Epithelial cell of prostate (primary cell): Measurements from ENCODE around the gene ATF6.
"Not testable (repeated sequence)": the region's sequence is repeated elsewhere in the genome, so short reads cannot be mapped to it uniquely, and the experiment has no call there.

Experiments used
- DNase-seq: peaks from one replicate; pipeline ENCODE4 v3.0.0-alpha.2; 2011; ENCODE audit warnings: low read depth, low spot score
- H3K27ac ChIP-seq: fragments of 450-650 bp; 2 replicates; pipeline ENCODE4 v1.5.1; 2017; ENCODE audit warnings: mild to moderate bottlenecking

ATF6 gene

DNA sequence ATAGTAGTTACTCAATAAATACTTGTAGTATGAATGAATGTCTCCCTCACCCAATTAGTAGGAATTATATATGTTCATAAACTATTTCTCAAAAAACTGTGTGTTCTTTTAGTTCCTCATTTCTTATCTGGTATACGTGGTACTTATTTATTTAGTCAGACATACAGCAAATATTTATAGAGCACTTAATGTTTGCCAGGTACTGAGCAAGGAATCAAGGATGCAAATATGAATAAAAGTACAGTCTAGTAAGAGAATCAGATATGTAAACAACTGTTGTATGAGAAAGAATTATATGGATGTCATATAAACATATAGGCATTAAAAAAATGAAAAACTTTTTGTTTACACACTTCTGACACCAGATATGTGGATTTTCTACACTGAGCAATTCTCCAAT is 58.5 kb downstream of the ATF6 start:
- no peak overlapping the region for H3K27ac ChIP-seq
- no peak for DNase-seq

DNA sequence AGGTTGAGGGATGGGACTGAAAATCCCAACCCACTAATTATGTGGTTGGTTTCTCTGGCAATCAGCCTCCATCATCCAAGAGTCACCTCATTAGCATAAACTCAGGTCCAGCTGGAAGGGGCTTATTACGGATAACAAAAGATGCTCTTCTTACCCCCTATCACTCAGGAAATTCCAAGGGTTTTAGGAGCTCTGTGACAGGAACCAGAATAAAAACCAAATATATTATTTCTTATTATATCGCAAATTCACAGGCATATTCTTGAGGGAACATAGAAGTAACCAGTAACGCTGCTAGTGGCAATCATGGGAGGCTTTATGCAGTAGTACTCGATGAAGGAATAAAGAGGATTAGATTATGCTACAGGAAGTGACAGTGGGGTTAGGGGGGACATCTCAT is 59.7 kb downstream of the ATF6 start:
- no peak for DNase-seq
- no peak overlapping the region for H3K27ac ChIP-seq

DNA sequence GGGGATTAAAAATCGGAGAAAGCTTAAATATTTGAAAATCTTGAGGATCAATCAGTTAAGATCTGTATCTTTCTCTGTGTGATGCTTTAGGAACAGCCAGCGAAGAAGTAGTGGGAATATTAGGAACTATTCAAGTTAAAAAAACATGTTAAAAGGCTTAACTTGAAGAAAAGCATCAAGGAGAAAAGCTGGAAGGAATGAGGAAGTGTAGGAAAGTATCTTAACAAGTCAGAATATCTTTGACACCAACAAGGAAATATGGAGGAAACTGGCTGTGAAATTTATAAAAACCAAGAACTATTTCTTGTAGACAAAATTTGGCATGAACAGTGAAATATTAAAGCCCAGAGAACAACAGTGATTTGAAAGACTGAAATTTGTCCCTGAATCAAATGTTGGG is 60.4 kb downstream of the ATF6 start:
- no peak overlapping the region for H3K27ac ChIP-seq
- DNase-seq: no peak

DNA sequence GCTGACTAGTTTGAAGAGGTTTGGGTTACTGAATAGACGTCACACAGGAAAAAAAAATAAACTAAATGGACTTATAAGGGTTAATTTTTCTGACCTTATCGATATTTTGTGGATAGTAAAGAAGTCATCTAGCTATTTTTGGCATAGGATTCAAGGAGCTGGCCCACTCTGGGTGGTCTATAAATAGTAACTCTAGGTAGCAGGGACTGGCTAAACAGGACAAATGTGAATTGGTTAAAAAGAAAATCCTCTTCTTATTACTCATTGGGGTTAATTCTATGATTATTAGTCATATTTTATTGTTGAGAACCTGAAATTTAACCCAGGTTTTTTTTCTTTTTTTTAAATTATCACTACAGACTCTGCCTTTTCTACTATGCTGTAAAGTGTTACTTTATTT is 61.7 kb downstream of the ATF6 start:
- H3K27ac ChIP-seq: no peak overlapping the region
- no peak for DNase-seq

DNA sequence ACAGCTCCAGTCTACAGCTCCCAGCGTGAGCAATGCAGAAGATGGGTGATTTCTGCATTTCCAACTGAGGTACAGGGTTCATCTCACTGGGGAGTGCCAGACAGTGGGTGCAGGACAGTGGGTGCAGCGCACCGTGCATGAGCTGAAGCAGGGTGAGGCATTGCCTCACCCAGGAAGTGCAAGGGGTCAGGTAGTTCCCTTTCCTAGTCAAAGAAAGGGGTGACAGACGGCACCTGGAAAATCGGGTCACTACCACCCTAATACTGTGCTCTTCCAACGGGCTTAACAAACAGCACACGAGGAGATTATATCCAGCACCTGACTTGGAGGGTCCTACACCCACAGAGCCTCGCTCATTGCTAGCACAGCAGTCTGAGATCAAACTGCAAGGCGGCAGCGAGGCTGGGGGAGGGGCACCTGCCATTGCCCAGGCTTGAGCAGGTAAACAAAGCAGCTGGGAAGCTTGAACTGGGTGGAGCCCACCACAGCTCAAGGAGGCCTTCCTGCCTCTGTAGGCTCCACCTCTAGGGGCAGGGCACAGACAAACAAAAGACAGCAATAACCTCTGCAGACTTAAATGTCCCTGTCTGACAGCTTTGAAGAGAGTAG is 66.3 kb downstream of the ATF6 start:
- not testable (repeated sequence) for DNase-seq, H3K27ac ChIP-seq

DNA sequence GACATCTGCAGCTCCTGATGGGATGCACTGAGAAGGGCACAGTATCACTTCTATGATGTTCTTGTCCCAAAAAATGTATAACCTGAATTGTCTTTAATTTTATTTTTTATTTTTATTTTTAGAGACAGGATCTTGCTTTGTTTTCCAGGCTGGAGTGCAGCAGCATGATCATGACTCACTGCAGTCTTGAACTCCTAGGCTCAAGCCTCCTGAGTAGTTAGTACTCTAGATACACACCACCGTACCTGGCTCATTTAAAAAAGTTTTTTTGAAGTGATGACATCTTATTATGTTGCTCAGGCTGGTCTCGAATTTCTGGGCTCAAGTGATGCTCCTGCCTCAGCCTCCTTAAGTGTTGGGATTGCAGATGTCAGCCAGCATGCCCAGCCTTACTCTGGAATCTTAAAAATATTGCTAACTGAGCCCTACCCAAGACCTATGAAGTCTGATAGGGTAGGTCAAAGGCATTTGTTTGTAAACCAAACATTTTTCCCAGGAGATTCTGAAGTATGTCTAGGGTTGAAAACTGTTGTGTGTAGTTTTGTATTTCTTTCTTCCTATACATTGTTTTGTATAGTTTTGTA is 68.9 kb downstream of the ATF6 start:
- H3K27ac ChIP-seq: no peak overlapping the region
- DNase-seq: no peak

DNA sequence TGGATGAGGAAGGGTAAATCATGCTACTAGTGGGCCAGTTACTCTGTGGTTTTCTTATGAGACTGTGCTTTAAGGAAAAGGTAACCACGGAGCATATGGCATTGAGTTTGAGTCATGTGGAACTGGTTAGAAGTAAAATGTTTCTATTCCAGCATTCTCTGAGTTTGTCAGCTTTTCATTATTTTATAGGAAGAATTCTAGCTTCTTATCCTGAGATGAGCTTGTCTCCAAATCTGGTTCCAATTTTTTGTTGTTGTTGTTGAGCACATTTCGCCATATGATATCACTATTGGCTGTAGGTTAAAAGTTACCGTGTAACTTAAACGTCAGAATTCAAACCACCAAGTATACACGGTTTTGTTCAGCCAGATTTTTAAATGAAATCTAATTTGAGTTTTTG is 69.9 kb downstream of the ATF6 start:
- DNase-seq: no peak
- no peak overlapping the region for H3K27ac ChIP-seq

DNA sequence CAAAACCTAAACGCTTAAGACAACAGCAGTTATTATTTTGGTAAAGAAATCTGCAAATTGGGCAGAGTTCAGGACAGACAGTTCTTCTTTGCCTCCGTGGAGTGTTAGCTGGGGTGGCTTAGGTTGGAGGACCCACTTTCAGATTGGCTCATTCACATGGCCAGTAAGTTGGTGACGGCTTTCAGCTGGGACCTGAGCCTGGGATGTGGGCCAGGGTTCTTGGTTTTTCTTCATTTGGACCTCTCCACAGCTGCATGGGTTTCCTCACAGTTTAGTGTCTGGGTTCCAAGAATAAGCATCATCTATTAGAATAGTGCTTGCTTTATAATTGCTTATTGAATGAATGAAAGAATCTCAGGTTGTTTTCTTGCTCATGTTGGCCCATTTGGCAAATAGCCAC is 72.2 kb downstream of the ATF6 start:
- no peak overlapping the region for H3K27ac ChIP-seq
- DNase-seq: no peak

DNA sequence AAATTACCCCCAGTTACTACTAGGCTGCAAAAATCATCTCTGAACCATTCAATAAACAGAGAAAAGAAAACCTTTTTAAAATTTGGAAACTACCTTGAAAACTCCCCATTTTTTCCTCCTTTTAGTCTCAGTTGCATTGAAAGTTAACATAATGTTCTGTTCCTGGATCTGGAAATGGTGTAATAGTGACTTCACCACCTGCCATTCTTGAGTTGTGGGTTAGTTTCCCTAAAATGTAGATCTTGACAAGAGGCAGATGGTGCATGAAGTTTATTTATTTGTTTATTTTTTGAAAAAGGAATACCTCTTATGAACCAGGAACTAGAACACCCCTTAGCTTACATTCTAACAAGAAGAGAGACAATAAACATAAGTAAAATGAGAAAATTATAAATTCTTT is 72.8 kb downstream of the ATF6 start:
- no peak for DNase-seq
- H3K27ac ChIP-seq: no peak overlapping the region

DNA sequence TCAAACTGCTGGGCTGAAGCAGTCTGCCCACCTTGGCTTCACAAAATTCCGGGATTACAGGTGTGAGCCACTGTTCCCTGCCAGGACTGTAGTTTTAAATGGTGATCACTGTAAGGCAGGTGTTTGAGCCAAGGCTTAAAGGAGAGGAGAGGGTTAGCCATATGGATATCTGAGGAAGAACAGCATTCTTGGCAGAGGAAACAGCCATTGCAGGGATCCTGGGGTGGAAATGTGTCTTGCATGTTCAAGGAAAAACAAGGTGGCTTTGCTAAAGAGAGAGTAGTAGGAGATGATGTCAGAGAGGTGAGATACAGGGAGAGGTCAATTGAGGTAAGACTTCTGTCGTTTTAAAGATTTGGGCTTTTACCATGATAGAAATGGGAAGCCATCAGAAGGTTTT is 73.5 kb downstream of the ATF6 start:
- DNase-seq: no peak
- H3K27ac ChIP-seq: no peak overlapping the region

DNA sequence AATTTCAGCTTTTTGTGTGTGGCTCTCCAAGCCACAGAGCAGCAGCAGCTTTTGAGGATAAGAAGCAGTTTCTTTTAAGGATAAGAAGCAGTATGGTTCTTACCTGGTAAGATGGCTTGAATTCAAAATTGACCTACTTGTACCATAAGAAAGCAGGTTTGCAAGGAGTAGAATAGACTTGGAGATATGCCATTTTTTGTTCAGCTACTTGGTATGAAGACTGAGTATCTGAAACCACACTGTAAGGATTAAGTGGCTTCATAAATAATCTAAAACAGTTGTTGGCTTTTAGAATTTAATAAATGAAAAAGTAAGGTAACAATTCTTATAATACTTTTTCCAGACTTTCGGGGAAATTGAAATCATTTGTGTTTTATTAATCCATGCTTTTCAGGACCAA is 74.2 kb downstream of the ATF6 start:
- H3K27ac ChIP-seq: no peak overlapping the region
- no peak for DNase-seq

DNA sequence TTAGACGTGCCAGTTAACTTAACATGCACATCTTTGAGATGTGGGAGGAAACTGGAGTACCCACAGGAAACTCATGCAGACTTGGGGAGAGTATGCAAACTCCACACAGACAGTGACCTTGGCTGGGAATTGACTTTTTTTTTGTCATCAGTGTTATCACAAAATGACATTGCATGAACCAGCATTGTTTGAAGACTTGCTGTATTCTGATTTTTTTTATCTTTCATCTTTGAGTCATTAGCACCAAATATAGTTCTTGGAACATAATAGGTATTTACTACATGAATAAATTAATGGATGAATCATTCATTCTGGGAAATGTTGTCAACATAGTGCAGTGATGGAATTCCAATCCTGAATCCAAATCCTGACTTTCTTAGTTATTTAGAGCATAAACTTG is 77.0 kb downstream of the ATF6 start:
- no peak for DNase-seq
- H3K27ac ChIP-seq: no peak overlapping the region

DNA sequence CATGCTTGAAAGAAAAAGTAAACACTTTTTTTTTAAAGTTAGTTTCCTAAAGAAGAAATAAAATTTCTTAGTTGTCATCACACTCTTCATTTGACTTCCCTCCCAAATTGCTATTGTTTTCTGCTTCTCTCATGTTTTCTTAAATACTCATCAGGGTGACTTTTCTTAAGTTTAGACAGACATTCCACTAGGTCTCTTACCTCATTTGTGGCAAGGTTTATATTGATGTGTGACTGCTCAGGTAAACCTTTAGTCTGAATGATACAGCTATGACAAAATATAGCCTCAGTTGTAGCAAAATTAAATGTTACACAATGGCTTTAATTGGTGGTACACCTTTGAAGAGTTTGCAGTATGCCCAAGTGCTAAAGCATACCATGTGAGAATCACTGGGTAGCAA is 78.6 kb downstream of the ATF6 start:
- H3K27ac ChIP-seq: no peak overlapping the region

DNA sequence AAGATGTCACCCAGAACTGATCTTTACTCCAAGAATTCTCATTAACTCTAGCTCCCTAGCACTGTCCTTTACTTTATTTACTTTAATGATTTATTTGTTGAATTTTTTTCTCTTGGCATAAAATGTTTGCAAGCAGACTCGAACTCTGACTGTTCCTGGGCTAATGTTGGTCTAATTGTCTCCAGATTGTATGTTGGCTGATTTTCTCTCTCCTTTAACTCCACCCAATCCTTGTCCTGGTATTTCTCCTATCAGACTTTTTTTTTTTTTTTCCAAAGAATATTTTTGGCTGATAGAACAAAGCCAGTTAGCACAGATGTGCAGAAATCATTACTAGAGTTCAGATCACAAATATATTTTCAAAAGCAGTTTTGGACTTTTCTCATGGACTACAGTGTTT is 82.6 kb downstream of the ATF6 start:
- H3K27ac ChIP-seq: no peak overlapping the region
- DNase-seq: no peak

More for the DNA sequence above, 78.6 kb downstream of the ATF6 start:
- DNase-seq: no peak

DNA sequence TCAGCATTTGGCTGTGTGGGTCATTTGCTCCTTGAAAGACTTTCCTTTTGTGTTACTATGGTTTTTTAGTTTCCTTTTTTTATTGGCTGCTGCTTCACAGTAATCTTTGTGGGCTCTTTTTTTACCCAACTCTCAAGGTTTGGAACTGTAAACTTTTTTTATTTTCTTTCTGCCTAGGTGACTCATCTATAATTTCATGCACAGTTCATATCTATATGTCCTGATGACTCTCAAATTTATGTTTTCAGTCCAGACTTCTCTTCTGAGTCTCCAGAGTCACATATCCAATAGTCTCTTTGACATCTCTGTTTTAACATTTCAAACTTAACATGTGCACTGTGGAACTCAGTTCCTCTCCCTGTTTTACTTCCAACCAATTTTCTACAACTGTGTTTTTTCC is 83.4 kb downstream of the ATF6 start:
- H3K27ac ChIP-seq: no peak overlapping the region
- DNase-seq: no peak

DNA sequence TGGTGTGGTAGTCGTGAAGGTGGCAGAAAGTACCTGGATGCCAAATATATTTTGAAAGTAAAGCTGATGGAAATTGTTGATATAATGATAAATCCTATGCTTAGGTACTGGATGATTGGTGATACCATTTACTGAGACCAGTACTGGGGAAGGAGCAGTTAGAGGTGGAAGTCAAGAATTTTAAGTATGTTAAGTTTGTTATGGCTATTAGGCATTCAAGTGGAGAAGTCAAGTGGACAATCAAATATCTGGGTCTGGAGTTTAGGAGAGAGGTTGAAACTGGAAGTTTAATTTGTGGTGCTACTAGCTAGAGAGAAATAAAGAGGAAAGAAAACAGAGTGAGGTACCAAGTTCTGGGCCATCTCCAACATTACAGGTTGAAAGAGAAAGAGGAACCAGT is 89.1 kb downstream of the ATF6 start:
- no peak overlapping the region for H3K27ac ChIP-seq
- DNase-seq: no peak

DNA sequence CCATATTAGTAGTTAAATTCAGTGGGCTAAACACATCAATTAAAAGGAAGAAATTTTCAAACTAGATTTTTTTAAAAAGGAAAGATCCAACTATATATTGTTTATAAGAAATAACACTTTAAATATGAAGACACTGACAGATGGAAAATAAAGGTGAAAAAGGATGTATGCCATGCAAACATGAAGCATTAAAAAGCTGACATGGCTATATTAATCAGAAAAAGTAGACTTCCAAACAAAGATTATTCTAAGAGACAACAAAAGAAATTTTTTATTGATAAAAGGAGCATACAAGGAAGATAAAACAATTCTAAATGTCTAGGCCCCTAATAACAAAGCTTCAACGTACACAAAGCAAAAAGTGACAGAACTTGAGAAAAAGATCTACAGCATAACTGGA is 92.2 kb downstream of the ATF6 start:
- no peak overlapping the region for H3K27ac ChIP-seq
- DNase-seq: no peak

DNA sequence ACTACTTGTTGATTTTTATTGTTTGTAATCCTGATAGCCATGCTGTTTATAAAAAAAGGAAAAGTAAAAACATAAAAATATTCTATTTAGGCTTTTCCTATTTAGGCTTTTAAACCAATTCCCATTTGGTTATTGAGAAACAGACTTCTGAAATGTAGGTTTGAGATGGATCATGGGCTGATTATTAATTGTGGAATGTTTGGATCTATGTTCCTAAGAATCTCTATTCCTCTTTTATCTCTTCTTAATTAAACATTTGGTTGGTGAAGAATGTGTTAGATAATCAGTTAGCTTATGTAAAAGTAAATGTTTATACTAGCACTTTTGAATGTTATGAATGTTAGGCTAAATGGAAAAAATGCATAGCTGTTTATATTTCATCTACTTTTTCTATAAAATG is 97.4 kb downstream of the ATF6 start:
- no peak overlapping the region for H3K27ac ChIP-seq
- DNase-seq: no peak

DNA sequence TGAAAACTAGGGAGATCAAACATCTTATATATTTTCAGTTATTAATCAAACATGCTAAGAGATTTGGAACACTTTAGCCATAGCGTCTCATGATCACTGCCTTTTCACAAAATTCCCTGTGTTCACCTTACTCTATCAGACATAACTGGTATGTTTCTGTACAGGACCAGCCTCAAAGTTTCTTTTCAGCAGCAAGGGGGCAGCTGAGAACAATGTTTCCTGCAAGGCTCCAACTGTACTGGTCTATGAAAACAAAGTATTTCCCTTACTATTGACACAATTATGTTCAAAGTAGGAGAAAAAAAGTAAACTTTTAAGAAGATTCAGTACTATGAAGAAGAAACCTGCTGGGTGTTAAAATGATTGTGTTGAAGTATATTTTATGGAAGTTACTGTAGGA is 98.5 kb downstream of the ATF6 start:
- no peak for DNase-seq
- no peak overlapping the region for H3K27ac ChIP-seq

DNA sequence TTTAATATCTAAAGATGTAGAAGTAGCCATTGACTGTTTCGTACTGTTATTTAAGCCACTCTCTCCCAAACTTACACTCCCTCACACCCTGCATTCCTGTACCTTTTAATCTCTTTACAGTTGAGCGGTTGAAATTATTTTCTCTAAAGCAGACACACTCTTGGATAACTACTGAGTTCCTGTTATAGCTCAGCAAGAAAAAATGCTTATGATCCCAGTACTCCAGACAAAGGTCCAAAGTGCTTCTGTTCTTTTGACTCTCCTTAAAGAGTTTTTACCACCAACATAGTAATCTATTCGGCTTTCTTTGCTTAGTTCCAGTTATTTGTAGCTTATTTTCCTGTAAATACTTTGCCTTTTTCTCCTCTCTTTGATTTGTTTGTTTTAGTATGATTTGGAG is 100.1 kb downstream of the ATF6 start:
- no peak overlapping the region for H3K27ac ChIP-seq
- no peak for DNase-seq

DNA sequence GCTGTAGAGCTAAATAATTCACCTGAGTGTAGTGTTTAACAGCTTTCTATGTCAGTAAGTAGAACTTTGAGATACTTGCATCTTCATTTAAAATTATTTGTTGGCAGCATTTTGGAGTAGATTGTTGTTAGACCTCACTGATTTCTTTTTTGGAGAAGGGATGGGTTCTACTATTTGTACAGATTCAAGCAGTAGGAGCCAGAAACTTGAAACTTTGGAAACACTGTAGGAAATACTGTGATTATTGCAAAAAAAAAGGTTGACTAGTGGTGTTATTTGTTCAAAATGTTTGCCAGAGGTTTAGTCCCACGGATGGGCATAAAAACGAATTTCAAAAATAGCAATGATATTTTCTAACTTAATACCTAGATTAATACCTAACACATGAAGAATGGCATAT is 102.7 kb downstream of the ATF6 start:
- no peak overlapping the region for H3K27ac ChIP-seq
- DNase-seq: no peak

DNA sequence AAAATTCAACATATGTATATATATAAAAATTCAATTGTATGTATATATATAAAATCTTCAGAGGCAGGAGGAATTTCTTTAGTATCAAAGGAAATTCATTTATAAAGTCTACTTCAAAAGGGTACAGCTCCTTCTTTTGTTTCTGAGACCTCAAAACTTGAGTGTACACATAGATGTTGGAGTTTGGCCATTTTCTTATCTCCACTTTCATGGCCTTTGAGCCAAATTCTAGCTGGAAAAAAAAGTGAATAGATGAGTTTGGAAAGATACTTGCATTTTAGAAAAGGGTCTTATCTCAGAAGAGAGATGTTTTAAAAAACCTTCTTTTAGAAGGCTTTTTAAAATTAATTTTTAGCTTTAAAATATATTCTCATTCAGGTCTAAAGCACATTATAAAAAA is 103.2 kb downstream of the ATF6 start:
- H3K27ac ChIP-seq: no peak overlapping the region
- no peak for DNase-seq

DNA sequence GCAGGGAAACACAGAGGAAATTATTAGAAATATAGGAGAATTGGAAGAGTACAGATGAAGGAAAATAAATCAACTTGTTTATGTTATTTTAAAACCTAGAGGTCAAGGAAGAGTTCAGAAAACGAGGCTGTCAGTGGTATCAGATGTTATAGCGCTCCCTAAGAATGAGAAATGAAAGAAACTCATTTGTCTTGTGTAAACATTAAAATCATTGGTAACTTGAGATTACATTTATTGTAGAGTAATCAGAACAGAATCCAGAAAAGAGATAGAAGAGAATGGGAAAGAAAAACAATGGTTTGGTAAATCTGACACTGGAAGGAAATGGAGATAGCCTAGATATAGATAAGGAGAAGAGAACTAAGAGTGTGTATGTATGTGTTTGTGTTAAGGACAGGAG is 106.4 kb downstream of the ATF6 start:
- no peak for DNase-seq
- H3K27ac ChIP-seq: no peak overlapping the region
